ENCODE results near the gene DEFB114.

Gene DEFB114

DNA sequence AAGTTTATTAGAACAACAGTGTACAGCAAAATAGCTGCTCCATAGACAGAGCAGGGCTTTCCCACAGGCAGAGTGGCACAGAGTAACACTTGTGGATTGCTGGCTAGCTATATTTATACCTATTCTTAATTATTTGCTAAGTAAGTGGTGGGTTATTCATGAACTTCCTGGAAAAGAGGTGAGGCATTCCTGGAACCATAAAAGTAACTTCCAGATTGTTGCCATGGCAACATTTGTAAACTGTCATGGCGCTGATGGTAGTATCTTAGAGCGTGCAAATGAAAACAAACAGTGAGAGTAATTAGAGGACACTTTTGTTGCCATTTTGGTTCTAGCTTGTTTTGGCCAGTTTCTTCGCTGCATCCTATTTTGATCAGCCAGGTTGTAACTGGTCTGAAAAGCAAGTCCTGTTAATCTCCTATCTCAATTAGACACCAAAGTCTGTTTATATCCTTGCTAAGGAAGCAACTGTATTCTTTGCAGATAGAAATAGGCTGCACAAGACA is 23.9 kb downstream of the DEFB114 start:
- H3K4me3 ChIP-seq (ENCODE audit: low read depth, low read length), result no peak overlapping the region
- DNase-seq (ENCODE audit: low read depth), result no peak

DNA sequence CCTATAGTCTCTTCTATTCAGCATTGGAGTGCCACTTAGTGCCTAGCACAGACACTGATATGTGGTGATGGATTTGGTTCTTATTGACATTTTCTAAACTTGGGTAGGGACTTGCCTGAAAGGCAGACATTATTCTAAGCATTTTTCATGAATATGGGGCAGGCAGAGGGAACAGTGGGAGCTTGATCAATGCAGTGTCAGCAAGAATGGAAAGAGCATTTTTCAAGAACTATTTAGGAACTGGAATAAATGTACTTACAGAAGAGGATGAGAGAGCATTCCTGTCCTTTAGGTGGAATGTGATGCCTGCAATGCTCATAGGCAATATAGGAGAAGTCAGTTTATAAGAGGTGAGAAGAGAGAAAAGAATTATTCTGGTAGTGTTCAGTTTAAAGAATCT is 26.2 kb downstream of the DEFB114 start:
- H3K4me3 ChIP-seq (ENCODE audit: low read depth, low read length), result no peak overlapping the region
- DNase-seq (ENCODE audit: low read depth), result no peak

DNA sequence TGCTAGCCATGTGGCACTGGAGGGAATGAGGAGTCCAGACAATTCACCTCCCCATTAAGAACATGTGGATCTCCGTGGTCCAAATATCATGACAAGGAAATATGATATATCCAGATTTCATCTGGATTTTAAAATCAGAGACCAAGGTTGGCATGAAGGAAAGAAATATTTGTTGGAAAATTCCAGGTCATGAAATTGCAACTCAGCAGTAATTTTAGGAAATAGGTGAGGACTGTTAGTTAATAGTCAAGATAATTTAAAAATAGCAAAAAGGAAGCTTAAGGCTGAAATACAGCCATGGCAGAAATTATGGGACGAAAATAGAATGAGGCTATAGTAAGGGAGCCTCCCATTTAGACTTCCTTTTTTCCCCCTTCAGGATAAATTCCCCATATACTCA is 26.9 kb downstream of the DEFB114 start:
- H3K4me3 ChIP-seq (ENCODE audit: low read depth, low read length), result no peak overlapping the region
- no peak for DNase-seq (ENCODE audit: low read depth)

GRCh38 chr6:49935387-49935786 is 28.6 kb downstream of the DEFB114 start:
- H3K4me3 ChIP-seq (ENCODE audit: low read depth, low read length), result no peak overlapping the region
- DNase-seq (ENCODE audit: low read depth), result no peak

- H3K4me3 ChIP-seq (ENCODE audit: low read depth, low read length), result no peak overlapping the region
- DNase-seq (ENCODE audit: low read depth), result no peak
Measured at GRCh38 chr6:49934770-49935169, 29.2 kb downstream of the DEFB114 start.

DNA sequence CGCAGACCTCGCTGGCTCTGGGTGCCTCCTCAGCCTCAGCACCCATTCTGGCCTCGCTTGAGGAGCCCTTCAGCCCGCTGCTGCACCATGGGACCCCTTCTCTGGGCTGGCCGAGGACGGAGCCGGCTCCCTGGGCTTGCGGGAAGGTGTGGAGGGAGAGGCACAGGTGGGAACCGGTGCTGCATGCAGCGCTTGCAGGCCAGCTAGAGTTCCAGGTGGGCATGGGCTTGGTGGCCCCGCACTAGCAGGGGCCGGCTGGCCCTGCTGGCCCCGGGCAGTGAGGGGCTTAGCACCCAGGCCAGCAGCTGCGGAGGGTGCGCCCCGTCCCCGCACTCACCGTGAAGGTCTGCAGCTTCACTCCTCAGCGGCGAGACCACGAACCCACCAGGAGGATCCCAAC is 30.4 kb downstream of the DEFB114 start:
- DNase-seq (ENCODE audit: low read depth), result no peak
- no peak overlapping the region for H3K4me3 ChIP-seq (ENCODE audit: low read depth, low read length)

DNA sequence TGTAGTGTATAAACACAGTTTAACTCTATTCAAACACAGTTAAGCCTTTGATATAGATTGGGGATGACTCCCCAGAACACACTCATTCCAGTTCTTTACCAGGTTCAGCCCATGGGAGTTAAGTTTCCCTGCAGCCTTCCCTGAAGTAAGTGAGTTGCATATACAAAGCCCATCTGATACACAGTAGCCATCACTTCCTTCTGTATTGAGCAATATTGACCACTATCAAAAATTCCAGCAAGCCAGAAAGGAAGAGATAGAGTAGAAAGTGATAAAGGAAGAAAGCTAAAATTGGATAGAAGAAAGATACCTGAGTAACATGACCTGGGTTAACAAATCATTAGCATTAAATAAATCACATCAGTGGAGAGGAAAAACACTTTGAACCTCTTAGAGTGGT is 34.6 kb downstream of the DEFB114 start:
- no peak overlapping the region for H3K4me3 ChIP-seq (ENCODE audit: low read depth, low read length)
- DNase-seq (ENCODE audit: low read depth), result no peak

DNA sequence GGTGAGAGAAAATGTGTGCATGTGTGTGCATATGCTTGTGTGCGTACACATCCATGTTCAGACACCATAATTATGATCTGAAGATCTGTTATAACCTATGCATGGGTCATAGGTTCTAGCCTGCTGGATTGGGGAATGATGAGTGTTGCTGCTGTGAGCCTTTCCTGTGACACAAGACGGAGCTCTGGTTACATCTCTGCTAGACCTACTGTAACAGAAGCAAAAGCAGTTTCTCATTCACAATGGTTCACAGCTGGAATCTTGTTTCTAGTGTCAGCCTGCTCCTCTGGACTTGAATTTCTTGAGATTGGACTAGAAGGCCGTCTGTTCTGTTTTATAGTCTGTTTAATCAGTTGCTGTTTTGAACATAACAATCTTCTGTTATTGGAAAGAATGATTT is 40.1 kb downstream of the DEFB114 start:
- DNase-seq (ENCODE audit: low read depth), result no peak
- no peak overlapping the region for H3K4me3 ChIP-seq (ENCODE audit: low read depth, low read length)

DNA sequence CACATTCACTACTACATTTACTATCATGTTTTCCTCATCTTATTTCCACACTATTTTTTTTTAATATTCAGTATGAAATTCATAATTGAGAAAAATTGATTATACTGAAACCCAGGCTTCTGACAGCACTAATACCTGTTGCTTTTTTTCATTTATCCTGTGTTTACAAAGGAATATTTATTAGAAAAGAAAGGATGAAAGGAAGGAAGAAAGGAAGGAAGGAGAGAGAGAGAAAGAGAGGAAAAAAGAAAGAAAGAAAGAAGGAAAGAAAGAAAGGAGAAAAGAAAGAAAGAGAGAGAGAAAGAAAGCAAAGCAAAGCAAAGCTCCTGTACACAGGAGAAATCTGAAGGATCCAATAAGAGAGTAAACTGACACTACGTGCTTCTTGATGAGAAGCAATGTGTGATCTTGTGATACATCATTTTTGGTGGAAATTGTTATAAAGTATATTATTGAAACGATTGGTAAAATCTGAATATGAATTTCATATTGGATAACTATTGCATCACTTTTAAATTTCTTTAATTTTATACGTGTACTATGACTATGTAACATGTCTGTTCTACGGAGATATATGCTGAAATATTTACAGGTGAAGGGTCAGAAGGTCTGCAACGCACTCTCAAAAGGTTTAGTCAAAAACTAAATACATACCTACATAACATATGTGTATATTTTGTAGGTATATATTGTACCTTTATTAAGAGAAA is 43.9 kb downstream of the DEFB114 start:
- no peak for DNase-seq (ENCODE audit: low read depth)

GRCh38 chr6:49919261-49919660 is 44.7 kb downstream of the DEFB114 start:
- no peak overlapping the region for H3K4me3 ChIP-seq (ENCODE audit: low read depth, low read length)
- DNase-seq (ENCODE audit: low read depth), result no peak

More for the DNA sequence above, 43.9 kb downstream of the DEFB114 start:
- no peak overlapping the region for H3K4me3 ChIP-seq (ENCODE audit: low read depth, low read length)

- H3K4me3 ChIP-seq (ENCODE audit: low read depth, low read length), result no peak overlapping the region
- no peak for DNase-seq (ENCODE audit: low read depth)
Measured at GRCh38 chr6:49918787-49919186, 45.2 kb downstream of the DEFB114 start.

DNA sequence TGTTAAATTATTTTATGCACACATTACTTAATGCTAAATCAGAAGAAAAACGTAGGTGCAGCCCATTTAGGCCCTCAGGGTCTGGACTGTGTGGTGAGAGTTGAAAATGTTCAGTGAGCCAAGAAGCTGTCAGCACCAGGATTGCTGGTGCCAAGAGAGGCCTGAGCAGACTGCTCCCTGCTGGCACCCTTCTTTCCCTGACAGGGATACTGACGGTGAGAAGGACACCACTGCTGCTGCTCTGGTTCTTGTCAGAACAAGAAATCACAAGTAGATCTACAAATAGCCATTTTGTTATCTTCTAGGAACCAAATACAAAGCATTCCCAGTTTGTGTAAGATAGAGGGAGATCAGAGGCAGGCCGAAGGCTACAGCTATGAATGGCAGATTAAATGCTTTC is 48.9 kb downstream of the DEFB114 start:
- DNase-seq (ENCODE audit: low read depth), result no peak
- H3K4me3 ChIP-seq (ENCODE audit: low read depth, low read length), result no peak overlapping the region

DNA sequence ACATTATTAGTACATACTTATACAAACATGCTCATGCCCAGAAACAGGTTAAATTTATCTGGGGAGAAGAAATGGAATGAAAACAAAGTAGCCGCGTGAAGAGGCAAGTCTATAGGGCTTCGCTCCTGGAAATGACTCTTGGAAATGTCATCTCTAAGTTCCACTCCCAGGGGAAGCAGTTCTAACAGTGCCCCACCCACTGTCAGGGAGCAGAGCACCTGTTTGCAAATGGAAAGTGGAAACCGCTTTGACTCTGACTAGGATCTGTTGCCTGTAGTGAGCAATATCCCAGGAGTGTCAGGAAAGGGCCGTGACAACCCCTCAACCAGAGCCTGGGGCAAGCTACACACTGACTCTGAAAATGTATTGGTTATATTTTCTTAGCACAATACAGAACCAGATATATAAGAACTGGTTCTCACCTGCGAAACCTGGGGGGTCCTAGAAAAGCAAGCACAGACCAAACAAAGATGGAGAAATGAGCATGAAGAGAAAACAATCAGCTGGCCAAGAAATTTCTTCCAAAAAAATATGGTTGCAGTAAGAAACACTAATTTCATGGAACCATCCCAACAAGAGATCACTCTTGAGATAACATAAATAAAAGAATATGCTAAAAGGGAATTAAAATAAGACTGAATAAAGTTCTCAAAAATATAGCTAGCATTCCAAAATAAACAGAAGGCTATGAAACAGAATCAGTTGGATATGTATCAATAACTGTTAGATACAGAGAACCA is 50.2 kb downstream of the DEFB114 start:
- H3K4me3 ChIP-seq (ENCODE audit: low read depth, low read length), result no peak overlapping the region
- no peak for DNase-seq (ENCODE audit: low read depth)

GRCh38 chr6:49912196-49912595 is 51.8 kb downstream of the DEFB114 start:
- DNase-seq (ENCODE audit: low read depth), result no peak
- H3K4me3 ChIP-seq (ENCODE audit: low read depth, low read length), result no peak overlapping the region

- no peak for DNase-seq (ENCODE audit: low read depth)
- no peak overlapping the region for H3K4me3 ChIP-seq (ENCODE audit: low read depth, low read length)
Measured at GRCh38 chr6:49911252-49911651, 52.7 kb downstream of the DEFB114 start.
